Panc1 (cell line): ENCODE results near the gene ACAD8. TPM values are rescaled to one million over a fixed set of nuclear protein-coding genes. Genes with fewer than 3 reads are reported as not detected.

Experiments
- ATAC-seq: fragments of 200-7000 bp; cut with Tn5 transposase; 2 replicates; pipeline ENCODE4 v1.9.1; 2020; ENCODE audit warnings: mild to moderate bottlenecking, moderate library complexity
- BruUV-seq: library from RNA; stranded (reverse); fragments of 400-500 nt; replicated peaks from 2 replicates; lab custom pipeline; 2021; lab: Mats Ljungman, UMichigan
- CTCF ChIA-PET: fragments of 300-600 bp; sonication (Branson Sonifier 250); formaldehyde crosslinking; loops from one replicate; lab custom pipeline; 2022; ENCODE audit warnings: antibody characterized with exemption; lab: Charles Lee
- POLR2A ChIA-PET: fragments of 300-600 bp; sonication (Branson Sonifier 250); formaldehyde crosslinking; loops from one replicate; lab custom pipeline; 2022; ENCODE audit warnings: antibody characterized with exemption; lab: Charles Lee
- DNase-seq: peaks from one replicate; pipeline ENCODE4 v3.0.0-alpha.2; 2010; ENCODE audit warnings: low read depth, low spot score
- H3K27ac ChIP-seq: 2 replicates; pipeline ENCODE4 v1.5.1; 2011; ENCODE audit warnings: mild to moderate bottlenecking, low read length, inconsistent platforms
- H3K27me3 ChIP-seq: fragments of 200-500 bp; sonication (Bioruptor generic); 2 replicates; pipeline ENCODE4 v1.6.0; 2014; ENCODE audit warnings: low read length, inconsistent platforms; ENCODE audit not compliant: control insufficient read depth, insufficient read depth
- H3K36me3 ChIP-seq: fragments of 200-500 bp; sonication (Bioruptor generic); 2 replicates; pipeline ENCODE4 v1.5.1; 2014; ENCODE audit warnings: inconsistent platforms, mild to moderate bottlenecking, low read length, moderate library complexity; ENCODE audit not compliant: control insufficient read depth, insufficient read depth
- H3K4me1 ChIP-seq: 2 replicates; pipeline ENCODE4 v1.5.1; 2011; ENCODE audit warnings: inconsistent platforms, mild to moderate bottlenecking, low read length, moderate library complexity; ENCODE audit not compliant: control insufficient read depth, insufficient read depth
- H3K4me3 ChIP-seq, 2 experiments: 2 replicates each; pipeline ENCODE4 v1.5.1; 2011 to 2012; ENCODE audit warnings: low read depth in 2 of 2, low read length in 2 of 2, mild to moderate bottlenecking in 2 of 2, inconsistent platforms in 1 of 2, moderate library complexity in 1 of 2
- H3K9me3 ChIP-seq: fragments of 200-500 bp; sonication (Bioruptor generic); 2 replicates; pipeline ENCODE4 v1.5.1; 2014; ENCODE audit warnings: low read depth, mild to moderate bottlenecking, inconsistent platforms, low read length, moderate library complexity; ENCODE audit not compliant: control insufficient read depth, insufficient read depth
- POLR2AphosphoS5 ChIP-seq: IDR thresholded peaks from 2 replicates; pipeline ENCODE4 v1.6.1; 2012; ENCODE audit warnings: mild to moderate bottlenecking, low read depth, low read length, moderate library complexity
- REST ChIP-seq, 2 experiments: IDR thresholded peaks; 2 replicates each; pipeline ENCODE4 v1.6.1; 2011 to 2012; ENCODE audit warnings: low read depth in 2 of 2, control low read depth in 1 of 2, low read length in 1 of 2, mild to moderate bottlenecking in 1 of 2, moderate library complexity in 1 of 2; ENCODE audit not compliant: insufficient read depth in 1 of 2
- SIN3A ChIP-seq: IDR thresholded peaks from 2 replicates; pipeline ENCODE4 v1.6.1; 2012; ENCODE audit warnings: low read depth, mild to moderate bottlenecking, low read length, moderate library complexity, borderline replicate concordance; ENCODE audit not compliant: insufficient read depth
- TCF7L2 ChIP-seq: IDR thresholded peaks from 2 replicates; pipeline ENCODE4 v1.6.1; 2011; ENCODE audit warnings: mild to moderate bottlenecking, low read depth, low read length, inconsistent platforms
- in situ Hi-C: cut with HindIII; loops from 2 replicates; pipeline ENCODE4 v1.10.0; 2016; ENCODE audit warnings: low sequenced_read_pairs, low pct_unique_long_range_greater_than_20kb
- intact Hi-C: fragments of 100-400 bp; cut with micrococcal nuclease; formaldehyde crosslinking; loops from one replicate; pipeline ENCODE4 v1.10.0; 2022; ENCODE audit not compliant: unreplicated experiment
- total RNA-seq: library from RNA; stranded (reverse); gene quantifications from one replicate; pipeline ENCODE4 v1.2.1, GENCODE V29; 2021; ENCODE audit not compliant: unreplicated experiment
- TF ChIP-seq, protein P1 (sequence below): fragments of 450-650 bp; IDR thresholded peaks from 2 replicates; pipeline ENCODE4 v1.5.1; 2017; ENCODE audit warnings: mild to moderate bottlenecking

ACAD8 gene
- total RNA-seq, 1 experiment from 2014 or later: 28.4 TPM

DNA sequence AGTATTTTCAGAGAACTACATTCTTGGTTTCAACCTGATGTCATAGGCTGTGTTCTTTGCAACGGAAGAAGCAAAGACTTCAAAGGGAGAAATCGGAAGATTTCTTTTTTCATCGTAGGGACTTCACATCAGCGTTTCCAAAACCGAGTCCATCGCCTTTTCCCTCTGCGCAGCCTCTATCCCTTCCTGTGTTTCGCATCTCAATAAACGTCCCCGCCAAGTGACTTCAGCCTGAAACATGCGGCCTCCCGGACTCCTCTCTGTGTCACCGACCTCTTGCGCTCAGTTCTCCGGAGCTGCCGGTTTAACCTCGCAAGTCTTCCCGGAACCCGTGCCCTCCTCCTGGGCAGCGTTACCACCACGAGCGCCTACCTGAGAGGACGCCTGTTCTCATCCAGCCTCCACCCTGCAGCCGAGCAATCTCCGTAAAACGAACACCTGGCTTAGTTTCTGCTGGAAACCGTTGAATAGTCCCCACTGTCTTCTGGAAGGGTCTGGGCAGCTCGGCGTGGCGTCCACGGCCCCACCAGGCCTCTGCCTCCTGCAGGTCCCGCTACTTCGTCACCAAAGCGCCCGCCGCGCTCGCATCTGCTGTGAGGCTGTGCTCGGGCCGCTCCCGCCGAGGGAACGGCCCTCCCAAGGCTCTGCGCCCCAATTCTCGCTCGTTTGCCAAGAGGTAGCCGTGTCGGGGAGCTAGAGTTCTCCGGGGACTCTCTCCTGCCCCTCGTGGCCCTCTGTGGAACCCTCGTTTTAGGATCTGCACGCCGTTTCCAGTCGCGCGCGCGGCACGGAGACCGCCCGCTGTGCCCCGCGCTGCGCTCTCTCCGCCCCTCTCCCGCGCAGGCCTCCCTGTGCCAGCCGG lies 22.4 kb downstream of the ACAD8 start, which contains the start of gene GLB1L3:
Gene GLB1L3, plus strand, starts transcription at position 846 of the 862 bp plus-strand sequence. CDS start 362 bp downstream, outside the sequence.
- peaks cover 46% of the 10 kb centered on the region for H3K27me3 ChIP-seq
- peak within 1 kb of the TSS; percentile 30 to 43 for H3K4me3 ChIP-seq
- H3K27ac ChIP-seq: no peak within 1 kb of the TSS
- H3K36me3 ChIP-seq: no peaks in the 10 kb centered on the region
- ChIA-PET POLR2A (no interaction called here), CTCF (interaction anchor here (0.6 kb wide), 1 partner anchor 17 kb away, joined by 3 read pairs; no protein-coding TSS in a partner anchor)
- in situ Hi-C loops: no loop called here
- intact Hi-C loops: no loop called here
- DNase-seq (no peak), ATAC-seq (peak; percentile 76)
- H3K9me3 ChIP-seq: no peaks in the 10 kb centered on the region
- no peak for TF ChIP-seq POLR2AphosphoS5
- TF ChIP-seq REST (IDR thresholded peaks at IDR 0.05; ENCODE audit: insufficient read depth in 1 of 2, low read depth in 2 of 2, low read length in 1 of 2): no peak
- TF ChIP-seq, protein P1, sequence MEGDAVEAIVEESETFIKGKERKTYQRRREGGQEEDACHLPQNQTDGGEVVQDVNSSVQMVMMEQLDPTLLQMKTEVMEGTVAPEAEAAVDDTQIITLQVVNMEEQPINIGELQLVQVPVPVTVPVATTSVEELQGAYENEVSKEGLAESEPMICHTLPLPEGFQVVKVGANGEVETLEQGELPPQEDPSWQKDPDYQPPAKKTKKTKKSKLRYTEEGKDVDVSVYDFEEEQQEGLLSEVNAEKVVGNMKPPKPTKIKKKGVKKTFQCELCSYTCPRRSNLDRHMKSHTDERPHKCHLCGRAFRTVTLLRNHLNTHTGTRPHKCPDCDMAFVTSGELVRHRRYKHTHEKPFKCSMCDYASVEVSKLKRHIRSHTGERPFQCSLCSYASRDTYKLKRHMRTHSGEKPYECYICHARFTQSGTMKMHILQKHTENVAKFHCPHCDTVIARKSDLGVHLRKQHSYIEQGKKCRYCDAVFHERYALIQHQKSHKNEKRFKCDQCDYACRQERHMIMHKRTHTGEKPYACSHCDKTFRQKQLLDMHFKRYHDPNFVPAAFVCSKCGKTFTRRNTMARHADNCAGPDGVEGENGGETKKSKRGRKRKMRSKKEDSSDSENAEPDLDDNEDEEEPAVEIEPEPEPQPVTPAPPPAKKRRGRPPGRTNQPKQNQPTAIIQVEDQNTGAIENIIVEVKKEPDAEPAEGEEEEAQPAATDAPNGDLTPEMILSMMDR: no peak; the same call in 1 of the 2 replicates
- TF ChIP-seq TCF7L2: no peak
- TF ChIP-seq SIN3A: no peak
- no TSS peak for BruUV-seq
- 0 out of 2 replicates have a peak, but pooled peaks cover 2% of the 10 kb centered on the region for H3K4me1 ChIP-seq

DNA sequence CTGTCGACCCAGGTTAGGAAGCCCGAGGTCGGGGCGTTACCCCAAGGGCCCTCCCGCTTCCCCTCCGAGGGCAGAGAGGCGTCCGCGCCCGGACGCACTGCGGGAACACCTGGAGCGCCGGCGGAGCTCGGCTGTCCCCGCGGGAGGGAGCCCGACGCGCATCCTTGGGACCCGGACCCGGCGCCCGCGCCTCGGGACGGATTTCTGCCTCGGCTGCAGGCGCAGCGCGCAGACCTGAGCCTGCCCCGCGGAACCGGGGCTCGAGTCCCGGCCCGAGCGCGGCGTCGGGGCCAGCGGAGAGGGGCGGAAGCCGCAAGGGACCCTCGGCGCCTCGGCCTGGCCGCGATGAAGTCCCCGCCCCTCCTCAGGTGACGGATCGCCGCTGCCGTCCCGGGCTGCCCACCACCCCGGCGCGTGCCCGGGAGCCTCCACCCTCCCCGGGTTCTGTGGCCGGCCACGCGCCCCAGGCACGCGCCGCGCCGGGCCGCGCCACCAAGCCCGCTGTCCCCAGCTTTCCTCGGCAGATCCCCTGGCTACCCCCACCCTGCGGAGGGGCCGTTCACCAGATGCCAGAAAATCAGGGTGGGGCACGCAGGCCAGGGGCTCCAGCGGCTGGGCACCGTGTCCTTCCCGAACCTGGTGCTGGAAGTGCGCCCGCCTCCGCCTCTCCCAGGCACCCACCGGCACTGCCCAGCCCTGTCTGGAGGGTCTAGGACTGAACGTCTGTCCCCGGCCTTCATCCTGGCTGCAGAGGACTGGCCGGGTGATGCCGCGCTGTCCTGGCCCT lies 23.2 kb downstream of the ACAD8 start:
- ATAC-seq (peak; percentile 45), DNase-seq (no peak)
- ChIA-PET CTCF (no interaction called here), POLR2A (no interaction called here)
- TF ChIP-seq, protein P1: no peak
- no peak for TF ChIP-seq SIN3A
- TF ChIP-seq TCF7L2: no peak
- no peak for TF ChIP-seq POLR2AphosphoS5
- TF ChIP-seq REST (IDR thresholded peaks at IDR 0.05; ENCODE audit: insufficient read depth in 1 of 2, low read depth in 2 of 2, low read length in 1 of 2): no peak
- Histone ChIP-seq H3K4me3 (peak overlapping the region; percentile 30 to 43), H3K4me1 (0 out of 2 replicates have a peak, but pooled peaks cover 2% of the 10 kb centered on the region), H3K36me3 (no peaks in the 10 kb centered on the region), H3K27ac (no peak overlapping the region), H3K27me3 (peaks cover 46% of the 10 kb centered on the region), H3K9me3 (no peaks in the 10 kb centered on the region)
- BruUV-seq: no TSS peak
- intact Hi-C loops: no loop called here
- in situ Hi-C loops: no loop called here
